Embryonic facial prominence (tissue), 1 donor: ENCODE measurements around the gene CSTPP1.
A peak's percentile ranks its signal among the peaks of the same experiment; 100 is the strongest.
"Not testable (repeated sequence)": the region's sequence is repeated elsewhere in the genome, so short reads cannot be mapped to it uniquely, and the experiment has no call there.

Experiments used
- DNase-seq: peaks from one replicate; pipeline ENCODE4 v3.0.0-alpha.2; 2016; ENCODE audit errors: extremely low spot score

The CSTPP1 gene

DNA sequence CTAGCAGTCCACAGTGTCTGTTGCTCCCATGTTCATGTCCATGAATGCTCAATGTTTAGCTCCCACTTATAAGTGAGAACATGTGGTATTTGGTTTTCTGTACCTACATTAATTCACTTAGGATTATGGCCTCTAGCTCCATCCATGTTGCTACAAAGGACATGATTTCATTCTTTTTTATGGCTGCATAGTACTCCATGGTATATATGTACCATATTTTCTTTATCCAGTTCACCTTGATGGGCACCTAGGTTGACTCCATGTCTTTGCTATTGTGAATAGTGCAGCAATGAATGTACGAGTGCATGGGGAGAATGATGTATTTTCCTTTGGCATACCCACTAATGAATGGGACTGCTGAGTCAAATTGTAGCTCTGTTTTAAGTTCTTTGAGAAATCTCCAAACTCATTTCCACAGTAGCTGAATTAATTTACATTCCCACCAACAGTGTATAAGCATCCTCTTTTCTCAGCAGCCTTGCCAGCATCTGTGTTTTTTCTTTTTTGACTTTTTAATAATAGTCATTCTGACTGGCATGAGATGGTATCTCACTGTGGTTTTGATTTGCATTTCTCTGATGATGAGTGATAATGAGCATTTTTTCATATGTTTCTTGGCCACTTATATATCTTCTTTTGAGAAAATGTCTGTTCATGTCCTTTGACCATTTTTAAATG is 53.4 kb downstream of the CSTPP1 start:
- DNase-seq: not testable (repeated sequence)

- DNase-seq: no peak
Observed at GRCh38 chr11:46991391-46991790, 54.8 kb downstream of the CSTPP1 start.

DNA sequence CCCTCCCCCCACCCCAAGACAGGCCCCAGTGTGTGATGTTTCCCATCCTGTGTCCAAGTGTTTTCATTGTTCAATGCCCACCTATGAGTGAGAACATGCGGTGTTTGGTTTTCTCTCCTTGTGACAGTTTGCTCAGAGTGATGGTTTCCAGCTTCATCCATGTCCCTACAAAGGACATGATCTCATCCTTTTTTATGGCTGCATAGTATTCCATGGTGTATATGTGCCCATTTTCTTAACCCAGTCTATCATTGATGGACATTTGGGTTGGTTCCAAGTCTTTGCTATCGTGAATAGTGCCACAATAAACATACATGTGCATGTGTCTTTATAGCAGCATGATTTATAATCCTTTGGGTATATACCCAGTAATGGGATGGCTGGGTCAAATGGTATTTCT is 55.8 kb downstream of the CSTPP1 start:
- not testable (repeated sequence) for DNase-seq

GRCh38 chr11:46997796-46998195 is 61.2 kb downstream of the CSTPP1 start:
- DNase-seq: not testable (repeated sequence)

- no peak for DNase-seq
Observed at GRCh38 chr11:46999217-46999616, 62.7 kb downstream of the CSTPP1 start.

- DNase-seq: no peak
Observed at GRCh38 chr11:47000033-47000432, 63.5 kb downstream of the CSTPP1 start.

GRCh38 chr11:47001781-47002181 is 65.2 kb downstream of the CSTPP1 start:
- no peak for DNase-seq

GRCh38 chr11:47002390-47002789 is 65.8 kb downstream of the CSTPP1 start:
- DNase-seq: no peak

GRCh38 chr11:47003180-47003877 is 66.8 kb downstream of the CSTPP1 start:
- DNase-seq: no peak

GRCh38 chr11:47004595-47005033 is 68.1 kb downstream of the CSTPP1 start:
- DNase-seq: peak; percentile 85

DNA sequence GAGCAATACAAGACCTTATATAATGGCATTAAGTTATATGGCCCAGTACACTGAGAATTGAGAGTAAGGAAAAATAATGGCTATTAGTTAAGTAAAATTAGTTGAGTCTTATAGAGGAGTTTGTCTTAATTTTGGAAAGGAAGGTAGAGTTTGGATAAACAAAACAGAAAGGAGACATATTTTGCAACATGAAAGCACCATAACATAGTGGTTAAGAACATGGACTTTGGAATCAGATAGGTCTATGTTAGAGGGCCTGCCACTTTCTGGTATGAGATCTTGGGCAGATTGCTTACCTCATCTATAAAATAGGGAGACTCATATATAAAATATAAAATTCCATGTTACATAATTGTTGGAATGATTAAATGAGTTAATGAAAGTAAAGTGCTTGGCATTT is 68.9 kb downstream of the CSTPP1 start:
- DNase-seq: no peak

GRCh38 chr11:47007579-47007978 is 71.0 kb downstream of the CSTPP1 start:
- DNase-seq: no peak

DNA sequence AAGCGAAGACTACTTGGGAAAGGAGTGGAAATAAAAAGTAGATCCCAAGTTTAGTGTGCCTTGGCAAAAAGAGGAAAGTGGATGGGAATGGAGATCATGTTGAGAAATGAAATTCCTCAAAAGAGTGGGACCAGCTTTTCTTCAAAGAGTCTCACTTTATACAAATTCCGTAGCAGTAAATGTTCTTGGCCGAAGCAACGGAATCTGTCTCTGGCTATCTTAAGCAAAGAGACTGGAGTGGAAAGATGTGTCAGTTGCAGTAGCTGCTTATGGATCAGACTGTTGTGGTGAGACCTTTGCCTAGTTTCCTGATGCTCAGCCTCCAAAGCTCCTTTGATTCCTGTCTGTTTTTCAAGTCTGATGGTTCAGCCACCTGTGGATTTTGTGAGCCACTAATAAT is 73.6 kb downstream of the CSTPP1 start:
- no peak for DNase-seq

DNA sequence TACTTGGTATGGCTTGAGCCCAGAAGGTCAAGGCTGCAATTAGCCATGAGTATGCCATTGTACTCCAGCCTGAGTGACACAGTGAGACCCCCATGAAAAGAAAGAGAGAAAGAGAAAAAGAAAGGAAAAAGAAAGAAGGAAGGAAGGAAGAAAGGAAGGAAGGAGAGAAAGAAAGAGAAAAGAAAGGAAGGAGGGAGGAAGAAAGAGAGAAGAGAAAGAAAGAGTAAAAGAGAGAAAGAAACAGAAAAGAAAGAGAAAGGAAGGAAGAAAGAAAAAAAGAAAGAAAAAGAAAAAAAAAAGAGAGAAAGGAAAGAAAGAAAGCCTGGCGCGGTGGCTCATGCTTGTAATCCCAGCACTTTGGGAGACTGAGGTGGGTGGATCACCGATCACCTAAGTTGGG is 77.5 kb downstream of the CSTPP1 start:
- DNase-seq: no peak

DNA sequence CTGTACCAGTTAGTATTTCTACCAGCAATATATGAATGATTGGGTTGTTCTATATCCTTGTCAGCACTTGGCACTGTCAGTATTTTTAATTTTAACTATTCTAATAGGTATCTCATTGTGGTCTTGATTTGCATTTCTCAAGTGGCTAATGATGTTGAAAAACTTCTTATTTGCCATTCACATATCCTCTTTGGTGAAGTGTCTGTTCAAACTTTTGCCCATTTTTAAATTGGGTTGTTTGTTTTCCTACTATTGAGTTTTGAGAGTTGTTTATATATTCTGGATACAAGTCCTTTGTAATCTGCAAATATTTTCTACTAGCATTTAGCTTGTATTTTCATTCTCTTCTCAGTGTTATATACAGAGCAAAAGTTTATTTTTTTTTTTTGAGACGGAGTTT is 82.1 kb downstream of the CSTPP1 start:
- DNase-seq: no peak

DNA sequence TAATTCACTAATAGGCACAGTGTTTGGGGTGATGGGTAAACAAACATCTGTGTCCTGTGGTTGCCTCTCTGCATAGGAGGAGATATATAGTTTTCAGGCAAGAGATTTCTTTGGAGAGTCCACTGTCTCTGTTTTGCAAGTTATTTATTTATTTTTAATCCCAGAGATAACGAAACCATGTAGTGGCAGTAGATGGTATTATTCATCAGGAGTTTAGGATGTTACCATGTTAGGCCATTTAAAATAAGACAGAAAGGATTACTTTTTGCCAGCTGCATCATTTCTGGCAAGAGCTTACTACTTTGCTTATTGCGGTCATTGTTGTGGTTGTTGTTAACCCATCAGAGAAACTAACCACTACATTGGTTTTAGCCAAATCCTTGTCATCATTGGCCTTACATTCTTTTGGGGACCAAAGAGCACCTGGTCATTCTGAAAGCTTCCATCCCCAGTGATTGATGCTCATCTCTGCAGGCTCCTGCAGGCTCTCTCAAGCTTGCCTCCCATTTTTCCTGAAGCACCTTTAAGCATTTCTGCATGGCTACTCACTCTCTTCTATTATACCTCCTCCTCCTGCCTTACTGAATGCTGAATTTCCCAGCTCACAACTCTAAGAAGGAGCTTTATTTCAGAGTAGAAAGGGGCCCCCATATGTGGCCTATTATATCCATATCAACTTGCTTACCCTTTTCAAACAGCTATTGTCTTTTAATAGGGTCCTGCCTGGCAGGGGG is 84.4 kb downstream of the CSTPP1 start:
- no peak for DNase-seq

- DNase-seq: no peak
Observed at GRCh38 chr11:47021527-47021818, 84.9 kb downstream of the CSTPP1 start.

DNA sequence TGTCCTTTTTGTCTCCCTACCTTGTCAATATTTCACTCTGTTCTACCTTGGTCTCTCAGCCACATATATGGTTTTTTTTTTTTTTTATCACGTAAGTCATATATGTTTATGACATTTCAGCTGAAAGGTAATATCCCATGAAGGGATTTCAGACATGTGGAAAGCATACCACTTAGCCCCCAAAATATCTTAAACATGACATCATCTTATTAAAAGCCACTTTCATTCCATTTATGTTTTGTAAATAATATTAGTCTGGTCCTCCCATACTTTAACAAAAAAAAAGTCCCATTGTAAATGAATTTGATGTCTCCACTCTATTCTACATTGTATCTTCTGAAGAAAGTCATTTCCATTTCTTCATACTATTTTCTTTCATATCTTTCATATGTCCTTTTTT is 85.4 kb downstream of the CSTPP1 start:
- no peak for DNase-seq

- no peak for DNase-seq
Observed at GRCh38 chr11:47028195-47029093, 91.9 kb downstream of the CSTPP1 start.

- DNase-seq: no peak
Observed at GRCh38 chr11:47033439-47033838, 96.9 kb downstream of the CSTPP1 start.

- DNase-seq: no peak
Observed at GRCh38 chr11:47034091-47034490, 97.5 kb downstream of the CSTPP1 start.

GRCh38 chr11:47035108-47035507 is 98.5 kb downstream of the CSTPP1 start:
- DNase-seq: no peak
